Left colon (tissue), 2 donors: ENCODE results near the gene ATG12. TPM values are rescaled to one million over a fixed set of nuclear protein-coding genes. Genes with fewer than 3 reads are reported as not detected.
A peak's percentile ranks its signal among the peaks of the same experiment; 100 is the strongest.
"Not testable (repeated sequence)": the region's sequence is repeated elsewhere in the genome, so short reads cannot be mapped to it uniquely, and the experiment has no call there.

Source experiments
- ATAC-seq: fragments of 200-7000 bp; cut with Tn5 transposase; one replicate; pipeline ENCODE4 v1.9.1; 2020; ENCODE audit warnings: mild to moderate bottlenecking, moderate library complexity
- DNase-seq, 2 donors: peaks; one replicate each; pipeline ENCODE4 v3.0.0-alpha.2; 2020
- intact Hi-C, 2 donors: fragments of 100-400 bp; cut with DNase I in 1 of 2; cut with micrococcal nuclease in 1 of 2; formaldehyde crosslinking; loops; one replicate each; pipeline versions ENCODE4 v1.11.2 to v1.14.0; 2022; cut with DNase I, micrococcal nuclease
- long read RNA-seq: library from polyadenylated mRNA; unstranded; transcript quantifications from one replicate; pipeline ENCODE4 v2.0.0, GENCODE V29; 2021
- total RNA-seq, 2 donors: library from RNA; stranded (reverse); fragmentation: NEBNext Ultra II Directional; extraction: Animal tissue kit (Norgen Biotek cat#: 25700); gene quantifications; one replicate each; pipeline ENCODE4 v1.2.1, GENCODE V29; 2021
- donor health status: DM: no; HTN: no; CAD: no.
- donor health status: DM: yes; HTN: yes; CAD: no.

ATG12 gene
- total RNA-seq: 10 to 100 TPM; 31.2 to 32.8 TPM
- long read RNA-seq, full-length matches to known transcripts: 43 of 48 reads
- long read RNA-seq, partial matches to known transcripts: 1 of 48 reads
- long read RNA-seq, other reads (novel, unspliced or antisense): 4 of 48 reads

DNA sequence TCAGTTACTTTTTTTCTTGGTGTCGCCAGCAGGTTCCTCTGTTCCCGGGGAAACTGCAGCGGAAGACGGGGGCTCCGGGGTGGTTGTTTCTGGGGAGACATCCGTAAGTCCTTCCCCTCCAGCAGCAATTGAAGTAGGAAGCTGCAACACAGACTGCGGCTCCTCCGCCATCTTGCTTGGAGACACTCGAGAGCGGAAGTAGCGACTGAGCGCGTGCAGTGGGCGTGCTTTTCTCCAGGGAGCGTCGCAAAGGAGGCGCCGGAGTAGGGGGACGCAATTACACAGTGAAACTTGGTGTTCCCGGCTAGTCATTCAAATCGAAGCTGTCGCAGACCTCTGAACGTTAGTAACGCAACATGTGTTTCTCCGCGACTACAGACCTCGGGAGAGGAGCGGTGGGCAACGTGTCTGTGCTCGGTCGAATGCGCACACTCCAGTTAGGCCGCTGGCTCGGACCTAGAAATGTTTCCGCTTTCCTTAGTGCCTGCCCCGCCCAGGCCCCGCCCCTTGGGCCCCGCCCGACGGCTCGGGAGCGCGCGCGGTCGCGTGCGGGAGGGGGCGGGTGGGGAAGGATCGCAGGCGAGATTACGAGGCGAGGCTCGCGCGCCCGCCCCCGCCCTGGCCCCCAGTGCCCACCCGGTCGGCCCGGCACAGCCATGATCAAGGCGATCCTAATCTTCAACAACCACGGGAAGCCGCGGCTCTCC lies at the start of gene ATG12, which contains the start of gene AP3S1:
Gene ATG12 (minus strand): TSS at position 184 of the 707 bp plus-strand sequence. CDS start 13 bp downstream, at position 171.
Gene AP3S1 (plus strand): TSS at position 554 of the 707 bp plus-strand sequence. CDS start 103 bp downstream, at position 657.
- peak; percentile 92 to 95 for DNase-seq
- intact Hi-C loops: no loop called here

GRCh38 chr5:115888027-115888426 lies 46.7 kb upstream of the ATG12 start:
- DNase-seq (no peak), ATAC-seq (no peak)
- intact Hi-C loops: no loop called here

More for the DNA sequence above, at the start of gene ATG12, which contains the start of gene AP3S1:
- ATAC-seq: peak; percentile 95

GRCh38 chr5:115885208-115885607 lies 43.8 kb upstream of the ATG12 start:
- DNase-seq (peak in 1 of 2 donors; percentile 14), ATAC-seq (peak; percentile 86)
- intact Hi-C loops: not testable (repeated sequence)

DNA sequence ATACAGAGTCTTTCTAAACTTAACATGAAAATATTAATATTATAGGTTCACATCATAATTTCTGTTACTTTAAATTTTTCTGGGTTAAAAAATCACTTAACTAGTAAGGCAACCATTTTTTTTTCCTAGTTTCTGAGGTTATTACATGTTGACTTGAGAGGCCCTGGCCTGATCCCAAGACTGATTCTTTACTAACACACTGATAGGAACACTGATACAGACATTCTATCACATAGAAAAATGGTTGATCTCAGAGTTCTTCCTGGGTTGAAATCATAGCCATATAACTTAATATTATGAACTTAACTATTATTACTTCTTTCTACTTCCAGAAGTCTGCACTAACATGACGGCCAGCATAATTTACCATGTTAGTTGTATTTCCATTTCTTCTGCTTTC lies 43.3 kb upstream of the ATG12 start:
- ATAC-seq (no peak), DNase-seq (no peak)
- intact Hi-C loops: no loop called here

DNA sequence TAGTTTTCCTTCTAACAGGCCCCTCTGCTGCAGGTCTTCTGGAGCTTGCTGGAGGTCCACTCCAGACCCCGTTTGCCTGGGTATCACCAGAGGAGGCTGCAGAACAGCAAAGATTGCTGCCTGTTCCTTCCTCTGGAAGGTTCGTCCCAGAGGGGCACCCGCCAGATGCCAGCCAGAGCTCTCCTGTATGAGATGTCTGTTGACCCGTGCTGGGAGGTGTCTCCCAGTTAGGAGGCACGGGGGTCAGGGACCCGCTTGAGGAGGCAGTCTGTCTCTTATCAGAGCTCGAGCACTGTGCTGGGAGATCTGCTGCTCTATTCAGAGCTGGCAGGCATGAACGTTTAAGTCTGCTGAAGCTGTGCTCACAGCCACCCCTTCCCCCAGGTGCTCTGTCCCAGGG lies 41.1 kb upstream of the ATG12 start:
- DNase-seq, intact Hi-C loops, ATAC-seq: not testable (repeated sequence)

DNA sequence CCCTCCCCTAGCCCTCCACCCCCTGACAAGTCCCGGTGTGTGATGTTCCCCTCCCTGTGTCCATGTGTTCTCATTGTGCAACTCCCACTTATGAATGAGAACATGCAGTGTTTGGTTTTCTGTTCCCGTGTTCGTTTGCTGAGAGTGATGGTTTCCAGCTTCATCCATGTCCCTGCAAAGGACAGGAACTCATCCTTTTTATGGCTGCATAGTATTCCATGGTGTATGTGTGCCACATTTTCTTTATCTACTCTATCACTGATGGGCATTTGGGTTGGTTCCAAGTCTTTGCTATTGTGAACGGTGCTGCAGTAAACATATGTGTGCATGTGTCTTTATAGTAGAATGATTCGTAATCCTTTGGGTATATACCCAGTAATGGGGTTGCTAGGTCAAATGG lies 36.0 kb upstream of the ATG12 start:
- intact Hi-C loops, ATAC-seq, DNase-seq: not testable (repeated sequence)

- intact Hi-C loops: no loop called here
- no peak for DNase-seq
- no peak for ATAC-seq
Measured at GRCh38 chr5:115875447-115875846, 34.1 kb upstream of the ATG12 start.

- intact Hi-C loops: no loop called here
- ATAC-seq (peak; percentile 46), DNase-seq (no peak)
Measured at GRCh38 chr5:115873392-115873791, 32.0 kb upstream of the ATG12 start.

- DNase-seq: no peak
- no peak for ATAC-seq
- intact Hi-C loops: no loop called here
Measured at GRCh38 chr5:115872447-115872846, 31.1 kb upstream of the ATG12 start.

- no peak for DNase-seq
- intact Hi-C loops: no loop called here
- ATAC-seq: no peak
Measured at GRCh38 chr5:115869256-115869795, 28.0 kb upstream of the ATG12 start.

GRCh38 chr5:115859378-115859777 lies 18.0 kb upstream of the ATG12 start:
- intact Hi-C loops: no loop called here
- DNase-seq: no peak
- ATAC-seq: no peak

DNA sequence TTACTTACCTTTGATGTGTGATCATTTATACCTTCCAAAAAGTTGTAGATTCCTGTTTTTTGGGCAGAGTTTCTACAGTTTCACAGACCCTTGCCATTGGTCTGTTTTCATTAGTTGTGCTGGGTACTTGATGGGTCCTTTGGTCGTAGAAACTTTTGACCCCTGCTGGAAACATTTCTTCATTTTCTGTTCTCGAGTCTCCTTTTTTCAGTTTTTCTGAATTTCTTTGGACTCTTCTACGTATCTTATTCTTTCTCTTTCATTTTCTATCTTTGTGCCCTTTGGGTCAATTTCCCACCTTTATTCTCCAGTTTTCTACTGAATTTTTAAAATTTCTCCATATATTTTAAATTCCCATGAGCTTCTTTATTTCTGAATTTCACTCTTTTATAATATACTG lies 17.0 kb upstream of the ATG12 start:
- DNase-seq (no peak), ATAC-seq (no peak)
- intact Hi-C loops: no loop called here

DNA sequence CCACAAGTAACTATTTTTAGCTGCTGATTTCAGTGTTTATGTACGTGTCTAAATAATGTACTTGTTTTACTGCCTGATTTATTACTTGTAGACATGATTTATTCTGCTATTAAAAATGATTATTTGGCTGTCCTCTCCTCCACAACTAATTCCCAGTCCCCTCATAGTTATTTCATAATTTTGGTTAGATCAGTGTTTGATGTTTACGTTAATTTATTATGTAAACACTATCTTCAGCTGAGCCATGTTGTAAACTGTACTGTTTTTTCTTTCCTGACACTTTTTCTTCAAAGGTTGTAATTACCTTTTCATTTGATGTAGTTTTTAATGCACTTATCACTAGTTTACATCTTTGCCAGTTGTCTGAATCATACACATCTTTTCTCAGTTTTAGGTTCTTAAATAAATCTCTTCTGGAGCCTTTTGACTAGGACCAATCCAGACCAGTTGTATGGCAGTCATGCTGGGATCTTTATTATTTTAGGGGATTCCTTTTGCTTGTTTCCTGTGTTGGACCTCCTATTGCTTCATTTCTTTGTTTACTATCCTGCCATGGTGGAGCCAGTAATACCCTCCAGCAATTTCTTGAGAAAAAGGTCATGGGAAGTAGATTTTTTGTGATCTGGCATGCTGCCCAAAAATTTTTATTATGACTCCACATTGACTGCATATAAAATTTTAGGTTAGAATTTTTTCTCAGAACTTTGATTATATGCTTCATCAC lies 16.4 kb upstream of the ATG12 start:
- ATAC-seq (no peak), DNase-seq (no peak)
- intact Hi-C loops: no loop called here

- DNase-seq (no peak), ATAC-seq (peak; percentile 85)
- intact Hi-C loops: no loop called here
Measured at GRCh38 chr5:115857057-115857479, 15.7 kb upstream of the ATG12 start.

DNA sequence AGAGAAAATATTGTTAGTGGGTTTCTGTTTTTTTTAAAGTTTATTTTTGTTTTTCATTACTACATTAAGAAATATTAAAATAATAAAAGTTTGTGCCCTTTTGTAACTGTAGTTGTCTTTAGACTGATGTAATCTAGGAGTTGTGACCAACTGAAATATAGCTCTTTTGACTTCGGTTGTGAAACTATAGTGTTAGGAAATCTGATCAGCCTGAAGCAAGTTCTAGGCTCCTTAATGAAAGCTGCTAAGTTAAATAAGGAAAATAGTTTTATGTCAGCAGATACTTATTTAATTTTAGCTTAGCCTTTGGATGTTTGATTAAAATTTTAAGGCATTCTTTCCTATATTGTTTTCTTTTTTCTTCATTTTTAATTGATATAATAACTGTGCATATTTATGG lies 14.6 kb upstream of the ATG12 start:
- ATAC-seq (no peak), DNase-seq (no peak)
- intact Hi-C loops: no loop called here

DNA sequence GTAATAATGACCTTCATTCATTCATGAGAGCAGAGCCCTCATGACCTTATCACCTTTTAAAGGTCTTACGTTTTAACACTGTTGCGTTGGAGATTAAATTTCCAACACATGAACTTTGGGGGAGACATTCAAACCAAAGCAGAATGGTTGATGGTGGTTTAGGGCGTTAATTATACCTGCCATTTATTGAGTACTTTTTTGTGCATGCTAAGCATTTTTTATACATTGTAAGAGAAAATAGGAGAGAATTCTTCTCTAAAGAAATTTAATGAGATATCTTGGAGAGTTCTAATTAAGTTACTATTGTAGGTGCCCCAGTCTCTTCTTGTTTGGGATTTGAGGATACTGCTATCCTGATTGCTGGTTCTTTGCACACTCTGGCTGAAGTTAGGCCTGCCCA lies 12.8 kb upstream of the ATG12 start:
- no peak for ATAC-seq
- intact Hi-C loops: no loop called here
- no peak for DNase-seq

DNA sequence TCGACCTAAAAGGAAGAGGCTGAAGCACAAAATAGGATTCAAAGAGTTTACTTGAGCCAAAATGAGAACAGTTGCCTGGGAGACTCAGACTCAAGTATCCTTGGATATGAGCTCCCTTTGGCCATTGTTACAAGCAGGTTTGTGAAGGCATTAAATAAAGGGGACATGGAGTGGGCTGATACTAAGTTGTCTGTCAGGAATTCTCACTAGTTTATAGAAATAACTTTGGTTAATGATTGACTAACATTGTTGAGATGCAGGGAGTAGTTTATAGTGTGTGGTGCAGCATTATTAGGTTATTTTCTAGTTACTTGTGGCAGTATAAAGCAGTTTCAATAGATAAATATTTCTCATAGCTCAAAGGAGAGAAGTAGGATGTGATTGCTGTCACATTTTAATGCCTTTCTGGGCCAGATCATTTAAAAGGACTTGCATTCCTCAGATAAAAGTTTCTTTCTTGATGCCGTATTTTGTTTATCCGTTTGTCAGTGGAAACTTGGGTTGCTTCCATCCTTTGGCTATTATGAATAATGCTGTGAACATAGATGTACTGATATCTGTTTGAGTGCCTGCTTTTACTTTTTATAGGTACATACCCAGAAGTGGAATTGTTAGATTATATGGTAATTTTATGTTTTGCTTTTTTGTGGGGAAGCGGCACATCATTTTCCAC lies 9.5 kb upstream of the ATG12 start:
- no peak for DNase-seq
- ATAC-seq: no peak
- intact Hi-C loops: no loop called here

GRCh38 chr5:115849258-115849798 lies 8.0 kb upstream of the ATG12 start:
- ATAC-seq: no peak
- intact Hi-C loops: no loop called here
- no peak for DNase-seq

- intact Hi-C loops: no loop called here
- no peak for ATAC-seq
- no peak for DNase-seq
Measured at GRCh38 chr5:115847290-115847689, 5.9 kb upstream of the ATG12 start.
